Osteoblast (primary cell): ENCODE data around the gene USP9X. TPM values are rescaled to one million over a fixed set of nuclear protein-coding genes. Genes with fewer than 3 reads are reported as not detected.
"Not testable (repeated sequence)": the region's sequence is repeated elsewhere in the genome, so short reads cannot be mapped to it uniquely, and the experiment has no call there.

ENCODE experiments used
- DNase-seq: peaks from one replicate; pipeline ENCODE4 v3.0.0; 2011; ENCODE audit warnings: low spot score, mixed read lengths; ENCODE audit not compliant: insufficient read length; ENCODE audit errors: missing footprints
- H2AFZ ChIP-seq: 2 replicates; pipeline ENCODE4 v1.6.0; 2011; ENCODE audit warnings: mild to moderate bottlenecking, low read length
- H3K27ac ChIP-seq: 2 replicates; pipeline ENCODE4 v1.5.1; 2011; ENCODE audit warnings: mild to moderate bottlenecking, low read depth, low read length, moderate library complexity
- H3K27me3 ChIP-seq: 2 replicates; pipeline ENCODE4 v1.6.0; 2012; ENCODE audit warnings: mild to moderate bottlenecking, control low read depth, inconsistent platforms, low read length, moderate library complexity; ENCODE audit not compliant: insufficient read depth
- H3K36me3 ChIP-seq: 2 replicates; pipeline ENCODE4 v1.5.1; 2011; ENCODE audit warnings: mild to moderate bottlenecking, low read length, control low read depth, moderate library complexity; ENCODE audit not compliant: insufficient read depth
- H3K4me1 ChIP-seq: 2 replicates; pipeline ENCODE4 v1.5.1; 2011; ENCODE audit warnings: mild to moderate bottlenecking, low read length, control low read depth, moderate library complexity; ENCODE audit not compliant: insufficient read depth
- H3K4me2 ChIP-seq: 2 replicates; pipeline ENCODE4 v1.6.0; 2011; ENCODE audit warnings: mild to moderate bottlenecking, low read length; ENCODE audit not compliant: insufficient read depth
- H3K4me3 ChIP-seq: fragments of 200-600 bp; sonication (generic); 3 replicates; pipeline ENCODE4 v1.5.1; 2012; ENCODE audit warnings: mild to moderate bottlenecking, low read length, inconsistent platforms; ENCODE audit not compliant: insufficient read depth
- H3K79me2 ChIP-seq: 2 replicates; pipeline ENCODE4 v1.6.0; 2012; ENCODE audit warnings: mild to moderate bottlenecking, low read length, control low read depth, inconsistent platforms; ENCODE audit not compliant: insufficient read depth
- H3K9me3 ChIP-seq: 2 replicates; pipeline ENCODE4 v1.5.1; 2011; ENCODE audit warnings: low read depth, low read length, control low read depth
- H4K20me1 ChIP-seq: 2 replicates; pipeline ENCODE4 v1.6.0; 2012; ENCODE audit warnings: mild to moderate bottlenecking, low read length, control low read depth; ENCODE audit not compliant: insufficient read depth
- total RNA-seq: library from RNA; depleted of rRNA; stranded (reverse); fragments of >200 nt; gene quantifications from 2 replicates; pipeline ENCODE4 v1.2.3, GENCODE V29; 2012
- TF ChIP-seq, protein P1 (sequence below): IDR thresholded peaks from 2 replicates; pipeline ENCODE4 v1.5.1; 2011; ENCODE audit warnings: mild to moderate bottlenecking, low read depth, low read length, moderate library complexity; ENCODE audit errors: extremely low read depth

USP9X gene
- total RNA-seq, 1 donor, result 170 TPM

DNA sequence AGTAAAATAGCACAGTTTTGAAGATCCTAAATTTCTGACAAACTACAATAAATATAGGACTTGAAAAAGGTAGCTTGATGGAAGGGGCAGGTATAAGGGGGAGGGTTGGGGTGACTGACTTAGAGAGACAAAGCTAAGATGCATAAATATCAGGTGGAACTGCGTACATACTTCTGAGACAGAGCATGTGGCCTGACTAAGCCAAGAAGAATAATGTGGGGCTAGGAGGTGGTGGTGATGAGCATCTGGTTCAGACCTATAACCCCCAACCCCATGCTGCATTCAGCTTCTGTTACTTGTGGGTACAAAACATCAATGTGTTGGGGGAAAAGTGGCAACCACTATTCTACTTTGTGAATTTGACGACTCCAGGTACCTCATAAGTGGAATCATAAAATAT is 19.8 kb downstream of the USP9X start:
- peaks cover 79% of the 10 kb centered on the region for H4K20me1 ChIP-seq
- no peaks in the 10 kb centered on the region for H3K36me3 ChIP-seq
- peaks cover 93% of the 10 kb centered on the region for H3K79me2 ChIP-seq
- H3K4me3 ChIP-seq, result no peak overlapping the region
- TF ChIP-seq, protein P1, sequence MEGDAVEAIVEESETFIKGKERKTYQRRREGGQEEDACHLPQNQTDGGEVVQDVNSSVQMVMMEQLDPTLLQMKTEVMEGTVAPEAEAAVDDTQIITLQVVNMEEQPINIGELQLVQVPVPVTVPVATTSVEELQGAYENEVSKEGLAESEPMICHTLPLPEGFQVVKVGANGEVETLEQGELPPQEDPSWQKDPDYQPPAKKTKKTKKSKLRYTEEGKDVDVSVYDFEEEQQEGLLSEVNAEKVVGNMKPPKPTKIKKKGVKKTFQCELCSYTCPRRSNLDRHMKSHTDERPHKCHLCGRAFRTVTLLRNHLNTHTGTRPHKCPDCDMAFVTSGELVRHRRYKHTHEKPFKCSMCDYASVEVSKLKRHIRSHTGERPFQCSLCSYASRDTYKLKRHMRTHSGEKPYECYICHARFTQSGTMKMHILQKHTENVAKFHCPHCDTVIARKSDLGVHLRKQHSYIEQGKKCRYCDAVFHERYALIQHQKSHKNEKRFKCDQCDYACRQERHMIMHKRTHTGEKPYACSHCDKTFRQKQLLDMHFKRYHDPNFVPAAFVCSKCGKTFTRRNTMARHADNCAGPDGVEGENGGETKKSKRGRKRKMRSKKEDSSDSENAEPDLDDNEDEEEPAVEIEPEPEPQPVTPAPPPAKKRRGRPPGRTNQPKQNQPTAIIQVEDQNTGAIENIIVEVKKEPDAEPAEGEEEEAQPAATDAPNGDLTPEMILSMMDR, result no peak
- H3K4me1 ChIP-seq, result peaks cover 10% of the 10 kb centered on the region
- no peak overlapping the region for H3K27ac ChIP-seq
- H2AFZ ChIP-seq, result no peak overlapping the region
- peaks cover 5% of the 10 kb centered on the region for H3K27me3 ChIP-seq
- no peak overlapping the region for H3K4me2 ChIP-seq
- DNase-seq, result no peak
- H3K9me3 ChIP-seq, result no peaks in the 10 kb centered on the region

DNA sequence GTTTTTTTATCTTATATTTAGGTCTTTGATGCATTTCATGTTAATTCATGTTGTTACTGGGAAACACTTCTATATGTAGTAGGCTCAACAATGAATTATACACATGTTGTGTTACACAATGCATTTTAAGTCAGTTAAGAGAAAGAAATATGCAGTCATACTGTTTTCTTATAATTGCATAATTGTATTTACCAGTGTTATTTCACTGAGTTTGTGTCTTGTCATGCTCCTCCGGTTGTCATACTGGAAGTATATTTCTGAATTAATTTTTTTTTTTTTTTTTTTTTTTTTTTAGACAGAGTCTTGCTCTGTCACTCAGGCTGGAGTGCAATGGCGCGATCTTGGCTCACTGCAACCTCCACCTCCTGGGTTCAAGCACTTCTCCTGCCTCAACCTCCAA is 21.0 kb downstream of the USP9X start:
- Histone ChIP-seq H4K20me1 (peaks cover 81% of the 10 kb centered on the region), H3K4me1 (peaks cover 23% of the 10 kb centered on the region), H3K79me2 (peaks cover 93% of the 10 kb centered on the region)
- H3K4me3 ChIP-seq, H3K4me2 ChIP-seq, H3K36me3 ChIP-seq, DNase-seq, H2AFZ ChIP-seq, H3K27ac ChIP-seq, H3K27me3 ChIP-seq, H3K9me3 ChIP-seq: not testable (repeated sequence)

DNA sequence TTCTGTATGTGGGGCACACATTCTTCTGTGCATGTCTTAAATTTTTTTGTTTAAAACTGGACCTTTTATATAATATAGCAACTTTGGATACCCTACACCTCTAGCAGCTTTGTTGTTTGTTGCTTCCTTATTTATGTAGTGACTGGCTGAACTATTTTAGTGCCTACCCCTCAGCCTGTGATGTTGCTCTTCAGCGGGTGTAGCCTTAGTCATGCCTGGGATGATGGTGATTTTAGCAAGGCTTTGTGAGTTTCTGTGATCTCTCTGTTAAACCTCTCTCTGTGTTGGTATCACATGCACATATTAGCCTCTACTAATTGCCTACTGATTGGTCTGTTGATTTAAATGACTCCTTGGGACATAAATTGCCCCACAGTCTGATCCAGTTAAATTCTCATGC is 22.8 kb downstream of the USP9X start:
- peaks cover 25% of the 10 kb centered on the region for H3K4me1 ChIP-seq
- TF ChIP-seq, protein P1, result no peak
- peaks cover 93% of the 10 kb centered on the region for H3K79me2 ChIP-seq
- H2AFZ ChIP-seq, result no peak overlapping the region
- H4K20me1 ChIP-seq, result peaks cover 82% of the 10 kb centered on the region
- H3K27ac ChIP-seq, result peak overlapping the region; percentile 45
- H3K27me3 ChIP-seq, result peaks cover 5% of the 10 kb centered on the region
- no peak overlapping the region for H3K4me3 ChIP-seq
- H3K36me3 ChIP-seq, result no peaks in the 10 kb centered on the region
- no peak for DNase-seq
- no peak overlapping the region for H3K4me2 ChIP-seq
- H3K9me3 ChIP-seq, result no peaks in the 10 kb centered on the region

DNA sequence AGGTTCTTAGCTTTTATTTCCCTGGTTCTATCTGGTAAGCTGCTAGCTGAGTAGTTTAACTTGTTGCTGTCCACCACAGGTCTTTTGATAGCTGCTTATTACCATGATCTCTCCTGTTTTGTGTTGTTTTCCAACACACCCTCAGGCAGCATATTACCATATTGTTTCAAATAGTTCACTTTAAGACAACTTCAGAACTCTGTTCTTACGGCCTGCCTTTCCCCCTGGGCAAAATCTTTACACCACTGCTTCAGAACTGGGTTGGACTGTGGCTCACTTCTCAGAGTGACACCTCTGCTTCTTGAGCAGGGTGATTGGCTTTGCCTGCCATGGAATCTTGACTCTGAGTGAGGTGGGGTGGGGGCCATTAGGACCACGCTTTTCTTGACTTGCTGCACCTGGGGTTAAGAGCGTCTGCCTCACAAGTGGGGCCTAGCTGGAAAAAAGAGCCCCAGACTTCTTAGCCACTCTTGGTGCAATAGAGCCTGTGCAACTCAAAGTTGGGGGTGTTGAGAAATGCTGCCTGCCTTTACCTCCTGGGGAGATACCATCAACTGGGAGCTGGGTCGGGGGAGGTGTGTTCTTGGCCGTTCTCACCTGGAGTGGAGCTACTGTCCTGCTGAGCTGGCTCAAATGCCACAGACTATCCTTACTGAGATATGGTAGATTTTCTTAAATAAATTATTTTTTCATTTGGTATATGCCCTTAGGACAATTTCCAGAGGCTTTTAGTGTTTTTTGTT is 23.4 kb downstream of the USP9X start:
- Histone ChIP-seq H3K9me3 (no peaks in the 10 kb centered on the region), H3K4me1 (peaks cover 25% of the 10 kb centered on the region), H3K27ac (peak overlapping the region; percentile 45), H3K79me2 (peaks cover 91% of the 10 kb centered on the region), H4K20me1 (peaks cover 80% of the 10 kb centered on the region), H3K4me3 (no peak overlapping the region), H3K4me2 (no peak overlapping the region), H2AFZ (no peak overlapping the region), H3K36me3 (no peaks in the 10 kb centered on the region), H3K27me3 (peaks cover 5% of the 10 kb centered on the region)
- no peak for DNase-seq
- TF ChIP-seq, protein P1, result no peak
